GM18511 (cell line): ENCODE data around the gene STOML2.

Source experiments
- ATAC-seq: cut with Tn5 transposase; IDR thresholded peaks from one replicate; pipeline ENCODE4 v1.9.1; 2021; ENCODE audit warnings: mild to moderate bottlenecking, moderate library complexity; ENCODE audit not compliant: unreplicated experiment

Gene STOML2

GRCh38 chr9:35107297-35108290, 4.7 kb upstream of the STOML2 start:
- no peak for ATAC-seq

- no peak for ATAC-seq
These were observed 3.4 kb upstream of the STOML2 start for GRCh38 chr9:35106343-35106730.

- no peak for ATAC-seq
These were observed 2.8 kb upstream of the STOML2 start for GRCh38 chr9:35105571-35106342.

GRCh38 chr9:35105126-35105525, 2.2 kb upstream of the STOML2 start:
- no peak for ATAC-seq

GRCh38 chr9:35104586-35104985, 1.7 kb upstream of the STOML2 start:
- no peak for ATAC-seq

GRCh38 chr9:35103660-35104191, 795 bp upstream of the STOML2 start:
- no peak for ATAC-seq

- peak; percentile 11 for ATAC-seq
These were observed 514 bp downstream of the STOML2 start for GRCh38 chr9:35102465-35102768.

GRCh38 chr9:35097573-35097972, 5.4 kb downstream of the STOML2 start:
- no peak for ATAC-seq

GRCh38 chr9:35096035-35096849, 6.7 kb downstream of the STOML2 start, which contains the start of gene PIGO:
Gene PIGO (minus strand): TSS chr9:35096591. CDS start chr9:35095565, 1,026 bp downstream.
- peak; percentile 92 for ATAC-seq

- no peak for ATAC-seq
These were observed 11.4 kb downstream of the STOML2 start for GRCh38 chr9:35091536-35091935.

GRCh38 chr9:35089434-35089833, 13.5 kb downstream of the STOML2 start:
- ATAC-seq = no peak

GRCh38 chr9:35085078-35085477, 17.9 kb downstream of the STOML2 start:
- no peak for ATAC-seq

- peak; percentile 92 for ATAC-seq
These were observed 23.2 kb downstream of the STOML2 start, which contains the start of gene FANCG for GRCh38 chr9:35079426-35080341. Gene FANCG (minus strand): TSS chr9:35079942. CDS start chr9:35079524, 418 bp downstream.

- no peak for ATAC-seq
These were observed 23.9 kb downstream of the STOML2 start for GRCh38 chr9:35079041-35079425.

- no peak for ATAC-seq
These were observed 24.9 kb downstream of the STOML2 start for GRCh38 chr9:35078066-35078465.

GRCh38 chr9:35076848-35077247, 26.1 kb downstream of the STOML2 start:
- ATAC-seq = no peak

GRCh38 chr9:35075358-35075757, 27.6 kb downstream of the STOML2 start:
- ATAC-seq = no peak

- ATAC-seq = no peak
These were observed 28.1 kb downstream of the STOML2 start for GRCh38 chr9:35074791-35075190.

- ATAC-seq = no peak
These were observed 28.8 kb downstream of the STOML2 start for GRCh38 chr9:35074141-35074540.

GRCh38 chr9:35073279-35073612, 29.7 kb downstream of the STOML2 start:
- ATAC-seq = no peak
